ENCODE measurements around the gene TTBK1. TPM values are rescaled to one million over a fixed set of nuclear protein-coding genes. Genes with fewer than 3 reads are reported as not detected.
A peak's percentile ranks its signal among the peaks of the same experiment; 100 is the strongest.

The TTBK1 gene
- total and polyA plus RNA-seq, 2 donors from 2014 or later, result 0.26 to 0.31 TPM

- TF ChIP-seq CTCF (IDR thresholded peaks at IDR 0.05; ENCODE audit: borderline replicate concordance, extremely low read depth, insufficient read depth), result no peak
- no peak overlapping the region for H3K9ac ChIP-seq (ENCODE audit: low read length in 3 of 3)
- DNase-seq (no peak), FAIRE-seq (no peak)
- intact Hi-C loops (cut with DNase I), result loop anchor here (10.0 kb wide), 1 partner anchor 70 kb away; no protein-coding TSS in a partner anchor
- H3K9me3 ChIP-seq (ENCODE audit: control insufficient read depth in 2 of 3, insufficient read depth in 1 of 3, low read length in 3 of 3), result no peaks in the 10 kb centered on the region
- H3K4me1 ChIP-seq (ENCODE audit: control insufficient read depth in 2 of 3, insufficient read depth in 2 of 3, low read depth in 1 of 3, low read length in 3 of 3), result peaks cover 0 to 18% (median 14%) of the 10 kb centered on the region in 3 donors
- H3K27me3 ChIP-seq (ENCODE audit: control insufficient read depth, insufficient read depth, low read length), result no peaks in the 10 kb centered on the region
- H3K4me3 ChIP-seq (ENCODE audit: low read length in 3 of 3), result no peak overlapping the region
- no peak overlapping the region for H3K27ac ChIP-seq (ENCODE audit: low read depth in 2 of 2, low read length in 2 of 2)
- H3K36me3 ChIP-seq (ENCODE audit: control insufficient read depth in 2 of 3, insufficient read depth in 3 of 3, low read length in 3 of 3), result no peaks in the 10 kb centered on the region
Observed at GRCh38 chr6:43264599-43265145, 21.4 kb downstream of the TTBK1 start.

- FAIRE-seq, result no peak
- H3K9ac ChIP-seq (ENCODE audit: low read length in 3 of 3), result no peak overlapping the region
Observed at GRCh38 chr6:43265564-43265963, 22.3 kb downstream of the TTBK1 start.

GRCh38 chr6:43267619-43268354 is 24.5 kb downstream of the TTBK1 start:
- Histone ChIP-seq H3K4me1 (ENCODE audit: control insufficient read depth in 2 of 3, insufficient read depth in 2 of 3, low read depth in 1 of 3, low read length in 3 of 3) (peaks cover 6 to 29% (median 28%) of the 10 kb centered on the region in 3 donors), H3K27ac (ENCODE audit: low read depth in 2 of 2, low read length in 2 of 2) (peak overlapping the region; percentile 57 to 77), H3K4me3 (ENCODE audit: low read length in 3 of 3) (no peak overlapping the region), H3K27me3 (ENCODE audit: control insufficient read depth, insufficient read depth, low read length) (no peaks in the 10 kb centered on the region), H3K9ac (ENCODE audit: low read length in 3 of 3) (peak overlapping the region in 1 of 3 donors; percentile 47), H3K36me3 (ENCODE audit: control insufficient read depth in 2 of 3, insufficient read depth in 3 of 3, low read length in 3 of 3) (no peaks in the 10 kb centered on the region), H3K9me3 (ENCODE audit: control insufficient read depth in 2 of 3, insufficient read depth in 1 of 3, low read length in 3 of 3) (no peaks in the 10 kb centered on the region)
- intact Hi-C loops (cut with DNase I), result loop anchor here (10.0 kb wide), 1 partner anchor 67 kb away; no protein-coding TSS in a partner anchor
- no peak for TF ChIP-seq CTCF (IDR thresholded peaks at IDR 0.05; ENCODE audit: borderline replicate concordance, extremely low read depth, insufficient read depth)
- peak in 1 of 5 donors; percentile 32 for DNase-seq
- no peak for FAIRE-seq

More at GRCh38 chr6:43265564-43265963, 22.3 kb downstream of the TTBK1 start:
- TF ChIP-seq CTCF (IDR thresholded peaks at IDR 0.05; ENCODE audit: borderline replicate concordance, extremely low read depth, insufficient read depth), result no peak
- H3K36me3 ChIP-seq (ENCODE audit: control insufficient read depth in 2 of 3, insufficient read depth in 3 of 3, low read length in 3 of 3), result no peaks in the 10 kb centered on the region
- H3K4me3 ChIP-seq (ENCODE audit: low read length in 3 of 3), result no peak overlapping the region
- peaks cover 0 to 18% (median 15%) of the 10 kb centered on the region in 3 donors for H3K4me1 ChIP-seq (ENCODE audit: control insufficient read depth in 2 of 3, insufficient read depth in 2 of 3, low read depth in 1 of 3, low read length in 3 of 3)
- intact Hi-C loops (cut with DNase I), result loop anchor here (10.0 kb wide), 1 partner anchor 69 kb away; no protein-coding TSS in a partner anchor
- H3K27me3 ChIP-seq (ENCODE audit: control insufficient read depth, insufficient read depth, low read length), result no peaks in the 10 kb centered on the region
- H3K27ac ChIP-seq (ENCODE audit: low read depth in 2 of 2, low read length in 2 of 2), result no peak overlapping the region
- no peaks in the 10 kb centered on the region for H3K9me3 ChIP-seq (ENCODE audit: control insufficient read depth in 2 of 3, insufficient read depth in 1 of 3, low read length in 3 of 3)
- DNase-seq, result no peak

All from kidney (tissue), 14 donors.